GM23248 (cell line): ENCODE data around the gene GAPVD1. TPM values are rescaled to one million over a fixed set of nuclear protein-coding genes. Genes with fewer than 3 reads are reported as not detected.
"Not testable (repeated sequence)": the region's sequence is repeated elsewhere in the genome, so short reads cannot be mapped to it uniquely, and the experiment has no call there.

Experiments used
- DNase-seq: peaks from one replicate; pipeline ENCODE4 v3.0.0-alpha.2; 2015
- H2AFZ ChIP-seq: fragments of 200-600 bp; sonication (generic); 2 replicates; pipeline ENCODE4 v1.6.1; 2016; ENCODE audit warnings: antibody characterized with exemption
- H3F3A ChIP-seq: fragments of 200-600 bp; sonication (generic); 2 replicates; pipeline ENCODE4 v1.6.1; 2016; ENCODE audit warnings: mild to moderate bottlenecking, antibody characterized with exemption, mixed run types; ENCODE audit not compliant: insufficient read depth
- H3K27ac ChIP-seq: fragments of 200-600 bp; sonication (generic); 2 replicates; pipeline ENCODE4 v1.5.1; 2016; ENCODE audit warnings: mild to moderate bottlenecking
- H3K27me3 ChIP-seq: fragments of 200-600 bp; sonication (generic); replicated peaks from 2 replicates; pipeline ENCODE4 v1.6.1; 2016; ENCODE audit warnings: mild to moderate bottlenecking; ENCODE audit not compliant: insufficient read depth
- H3K36me3 ChIP-seq: fragments of 200-600 bp; sonication (generic); 2 replicates; pipeline ENCODE4 v1.6.1; 2016; ENCODE audit warnings: low read depth, mild to moderate bottlenecking
- H3K4me1 ChIP-seq: fragments of 200-600 bp; sonication (generic); 2 replicates; pipeline ENCODE4 v1.6.1; 2016; ENCODE audit warnings: mild to moderate bottlenecking; ENCODE audit not compliant: insufficient read depth
- H3K4me2 ChIP-seq: fragments of 200-600 bp; sonication (generic); one replicate; pipeline ENCODE4 v1.6.1; 2016; ENCODE audit warnings: mild to moderate bottlenecking; ENCODE audit not compliant: unreplicated experiment
- H3K4me3 ChIP-seq: fragments of 200-600 bp; sonication (generic); 2 replicates; pipeline ENCODE4 v1.5.1; 2016; ENCODE audit warnings: mild to moderate bottlenecking
- H3K79me2 ChIP-seq: fragments of 200-600 bp; sonication (generic); 2 replicates; pipeline ENCODE4 v1.6.1; 2016; ENCODE audit warnings: mild to moderate bottlenecking; ENCODE audit not compliant: insufficient read depth
- H3K9ac ChIP-seq: fragments of 200-600 bp; sonication (generic); 2 replicates; pipeline ENCODE4 v1.6.1; 2016; ENCODE audit warnings: mild to moderate bottlenecking
- H3K9me2 ChIP-seq: fragments of 200-600 bp; sonication (generic); 2 replicates; pipeline ENCODE4 v1.6.1; 2016; ENCODE audit warnings: mixed run types, mild to moderate bottlenecking, moderate library complexity; ENCODE audit not compliant: insufficient read depth
- H3K9me3 ChIP-seq: fragments of 200-600 bp; sonication (generic); one replicate; pipeline ENCODE4 v1.6.1; 2017; ENCODE audit warnings: low read depth
- H4K20me1 ChIP-seq: fragments of 200-600 bp; sonication (generic); 2 replicates; pipeline ENCODE4 v1.6.0; 2016; ENCODE audit not compliant: insufficient read depth
- EZH2 ChIP-seq: fragments of 200-600 bp; sonication (generic); IDR thresholded peaks from 2 replicates; pipeline ENCODE4 v1.6.1; 2018; ENCODE audit warnings: antibody characterized with exemption, mild to moderate bottlenecking; ENCODE audit not compliant: insufficient read depth, poor library complexity, severe bottlenecking
- EZH2phosphoT487 ChIP-seq: fragments of 200-600 bp; sonication (generic); IDR thresholded peaks from 2 replicates; pipeline ENCODE4 v1.6.1; 2018; ENCODE audit warnings: antibody characterized with exemption, moderate library complexity, mild to moderate bottlenecking, low read depth; ENCODE audit not compliant: insufficient read depth
- WGBS, 2 experiments: methylation state at CpG; one replicate each; pipeline ENCODE4 v1.1.6; 2015 to 2017; ENCODE audit warnings: low lambda C conversion rate in 2 of 2, low coverage in 1 of 2; ENCODE audit errors: missing lambda C conversion rate in 2 of 2; 5-methylcytosine and 5-hydroxymethylcytosine counted together
- in situ Hi-C: fragments of 300-500 bp; cut with MboI; formaldehyde crosslinking; loops from 2 replicates; pipeline ENCODE4 v1.15.0; 2020
- polyA plus RNA-seq: library from polyadenylated mRNA; unstranded; fragments of >200 nt; fragmentation: Nextera tagmentation; extraction: Ambion mirVana; gene quantifications from 2 replicates; pipeline ENCODE4 v1.2.1, GENCODE V29; 2016
- total RNA-seq: library from RNA; depleted of rRNA; stranded (reverse); fragments of >200 nt; shearing (Covaris generic); gene quantifications from 2 replicates; pipeline ENCODE4 v1.2.3, GENCODE V29; 2014

The GAPVD1 gene
- total and polyA plus RNA-seq, 2 experiments from 2014 or later: 33.6 to 39.5 TPM

- no peaks in the 10 kb centered on the region for H3K9me2 ChIP-seq
- peak overlapping the region; percentile 7; the same call in 1 of the 2 replicates for H3K27ac ChIP-seq
- TF ChIP-seq EZH2phosphoT487: no peak
- no peak for TF ChIP-seq EZH2
Observed at GRCh38 chr9:125280945-125281344, 19.3 kb downstream of the GAPVD1 start.

GRCh38 chr9:125284855-125285254 is 23.2 kb downstream of the GAPVD1 start:
- in situ Hi-C loops: no loop called here
- Histone ChIP-seq H3K9ac (no peak overlapping the region), H3K4me3 (no peak overlapping the region), H3K27me3 (no peaks in the 10 kb centered on the region), H2AFZ (no peak overlapping the region), H3K4me1 (no peaks in the 10 kb centered on the region), H3F3A (peaks cover 4% of the 10 kb centered on the region; the same call in 1 of the 2 replicates), H3K9me3 (no peaks in the 10 kb centered on the region), H3K36me3 (no peaks in the 10 kb centered on the region), H3K79me2 (peaks cover 100% of the 10 kb centered on the region), H3K9me2 (no peaks in the 10 kb centered on the region), H4K20me1 (peaks cover 13% of the 10 kb centered on the region; the same call in 1 of the 2 replicates), H3K4me2 (no peak overlapping the region), H3K27ac (no peak overlapping the region)
- WGBS, 2 experiments: 98 to 100% methylated on average over 3 of the region's 3 CpGs
- no peak for DNase-seq
- TF ChIP-seq EZH2 (no peak), EZH2phosphoT487 (no peak)

More at GRCh38 chr9:125280945-125281344, 19.3 kb downstream of the GAPVD1 start:
- in situ Hi-C loops: no loop called here
- Histone ChIP-seq H3K4me1 (no peaks in the 10 kb centered on the region), H2AFZ (no peak overlapping the region), H3K27me3 (no peaks in the 10 kb centered on the region), H3F3A (peaks cover 4% of the 10 kb centered on the region; the same call in 1 of the 2 replicates), H4K20me1 (peaks cover 9% of the 10 kb centered on the region; the same call in 1 of the 2 replicates), H3K9ac (0 out of 2 replicates have a peak overlapping the region, but pooled peaks have one; percentile 1), H3K9me3 (no peaks in the 10 kb centered on the region), H3K4me2 (no peak overlapping the region), H3K4me3 (no peak overlapping the region), H3K36me3 (no peaks in the 10 kb centered on the region), H3K79me2 (peaks cover 100% of the 10 kb centered on the region)
- no peak for DNase-seq
- WGBS, 2 experiments: 39 to 41% methylated on average over 4 of the region's 4 CpGs

GRCh38 chr9:125286935-125287433 is 25.4 kb downstream of the GAPVD1 start:
- H4K20me1 ChIP-seq: peaks cover 13% of the 10 kb centered on the region; the same call in 1 of the 2 replicates
- H3K27ac ChIP-seq, DNase-seq, H3K27me3 ChIP-seq, H3F3A ChIP-seq, H3K9me3 ChIP-seq, H2AFZ ChIP-seq, H3K4me1 ChIP-seq, H3K4me3 ChIP-seq, H3K4me2 ChIP-seq, H3K9me2 ChIP-seq, in situ Hi-C loops, H3K36me3 ChIP-seq, H3K9ac ChIP-seq: not testable (repeated sequence)
- H3K79me2 ChIP-seq: peaks cover 100% of the 10 kb centered on the region
- WGBS, 2 experiments: 49 to 56% methylated on average over 7 of the region's 7 CpGs

- Histone ChIP-seq H2AFZ (no peak overlapping the region), H3K36me3 (no peaks in the 10 kb centered on the region), H3K27ac (no peak overlapping the region), H3K4me3 (no peak overlapping the region), H3K27me3 (no peaks in the 10 kb centered on the region), H4K20me1 (peaks cover 3% of the 10 kb centered on the region; the same call in 1 of the 2 replicates), H3F3A (no peaks in the 10 kb centered on the region), H3K79me2 (peaks cover 97% of the 10 kb centered on the region), H3K9me2 (no peaks in the 10 kb centered on the region), H3K4me2 (no peak overlapping the region), H3K4me1 (no peaks in the 10 kb centered on the region), H3K9ac (no peak overlapping the region), H3K9me3 (no peaks in the 10 kb centered on the region)
- TF ChIP-seq EZH2: no peak
- no peak for TF ChIP-seq EZH2phosphoT487
- DNase-seq: no peak
- in situ Hi-C loops: no loop called here
Observed at GRCh38 chr9:125293134-125293533, 31.5 kb downstream of the GAPVD1 start.

GRCh38 chr9:125295657-125296056 is 34.0 kb downstream of the GAPVD1 start:
- H3K9ac ChIP-seq: no peak overlapping the region
- H3K4me2 ChIP-seq: no peak overlapping the region
- in situ Hi-C loops: no loop called here
- peaks cover 3% of the 10 kb centered on the region; the same call in 1 of the 2 replicates for H3F3A ChIP-seq
- peaks cover 7% of the 10 kb centered on the region for H3K36me3 ChIP-seq
- no peaks in the 10 kb centered on the region for H4K20me1 ChIP-seq
- 96 to 98% methylated on average over 5 of the region's 5 CpGs for WGBS, 2 experiments
- no peak overlapping the region for H3K27ac ChIP-seq
- no peaks in the 10 kb centered on the region for H3K9me2 ChIP-seq
- no peak overlapping the region for H2AFZ ChIP-seq
- H3K79me2 ChIP-seq: peaks cover 94% of the 10 kb centered on the region
- DNase-seq: no peak
- H3K9me3 ChIP-seq: no peaks in the 10 kb centered on the region
- no peaks in the 10 kb centered on the region for H3K4me1 ChIP-seq
- H3K27me3 ChIP-seq: no peaks in the 10 kb centered on the region
- H3K4me3 ChIP-seq: no peak overlapping the region
- TF ChIP-seq EZH2 (no peak), EZH2phosphoT487 (no peak)
